ENCODE data around the gene GPAT3.

Gene GPAT3

DNA sequence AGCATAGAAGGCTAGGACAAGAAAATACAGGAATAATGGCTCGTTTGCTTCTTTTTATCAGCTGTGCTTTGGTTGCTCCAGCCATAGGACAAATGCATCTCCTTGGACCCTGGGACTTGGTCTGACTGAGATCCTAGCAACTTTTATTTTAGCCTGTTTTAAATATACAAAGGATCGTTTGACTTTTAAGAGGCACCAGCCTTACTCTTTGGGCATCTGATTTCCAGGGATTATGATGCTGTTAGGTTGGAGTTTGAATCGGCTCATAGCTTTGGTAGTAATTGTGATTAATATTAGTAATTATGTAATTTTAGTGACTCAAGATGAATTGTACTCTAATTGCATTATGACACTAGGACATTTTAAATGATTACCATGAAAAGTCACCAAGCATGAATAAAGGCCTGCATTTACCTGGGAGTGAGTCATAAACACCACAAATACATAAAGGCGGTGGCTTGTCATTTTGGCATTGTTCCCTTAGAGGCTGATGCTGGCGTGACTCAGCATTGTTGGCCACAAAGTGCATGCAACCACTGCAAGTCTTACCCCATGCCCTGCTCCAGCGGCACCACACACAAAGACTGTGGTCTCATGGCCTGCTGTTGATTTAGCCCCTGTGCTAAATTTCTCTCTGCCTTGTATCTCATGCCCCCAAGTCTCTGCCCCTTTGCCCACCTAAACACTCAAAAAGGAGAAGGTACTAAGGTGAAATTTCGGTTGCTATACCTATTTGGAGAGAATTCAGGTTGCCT is 12.4 kb downstream of the GPAT3 start:
- TF ChIP-seq, protein P1, sequence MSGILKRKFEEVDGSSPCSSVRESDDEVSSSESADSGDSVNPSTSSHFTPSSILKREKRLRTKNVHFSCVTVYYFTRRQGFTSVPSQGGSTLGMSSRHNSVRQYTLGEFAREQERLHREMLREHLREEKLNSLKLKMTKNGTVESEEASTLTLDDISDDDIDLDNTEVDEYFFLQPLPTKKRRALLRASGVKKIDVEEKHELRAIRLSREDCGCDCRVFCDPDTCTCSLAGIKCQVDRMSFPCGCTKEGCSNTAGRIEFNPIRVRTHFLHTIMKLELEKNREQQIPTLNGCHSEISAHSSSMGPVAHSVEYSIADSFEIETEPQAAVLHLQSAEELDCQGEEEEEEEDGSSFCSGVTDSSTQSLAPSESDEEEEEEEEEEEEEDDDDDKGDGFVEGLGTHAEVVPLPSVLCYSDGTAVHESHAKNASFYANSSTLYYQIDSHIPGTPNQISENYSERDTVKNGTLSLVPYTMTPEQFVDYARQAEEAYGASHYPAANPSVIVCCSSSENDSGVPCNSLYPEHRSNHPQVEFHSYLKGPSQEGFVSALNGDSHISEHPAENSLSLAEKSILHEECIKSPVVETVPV (CRISPR knock-in tag; IDR thresholded peaks at IDR 0.05): no peak
- TF ChIP-seq ZNF70 (CRISPR knock-in tag; IDR thresholded peaks at IDR 0.05): no peak
- TF ChIP-seq ISL1 (CRISPR knock-in tag; IDR thresholded peaks at IDR 0.05): peak; percentile 43
- no peak for TF ChIP-seq ARNTL (CRISPR knock-in tag; IDR thresholded peaks at IDR 0.05; ENCODE audit: borderline replicate concordance, low read depth)
- TF ChIP-seq TCF4 (CRISPR knock-in tag; IDR thresholded peaks at IDR 0.05; ENCODE audit: borderline replicate concordance): no peak
- TF ChIP-seq, protein P2, sequence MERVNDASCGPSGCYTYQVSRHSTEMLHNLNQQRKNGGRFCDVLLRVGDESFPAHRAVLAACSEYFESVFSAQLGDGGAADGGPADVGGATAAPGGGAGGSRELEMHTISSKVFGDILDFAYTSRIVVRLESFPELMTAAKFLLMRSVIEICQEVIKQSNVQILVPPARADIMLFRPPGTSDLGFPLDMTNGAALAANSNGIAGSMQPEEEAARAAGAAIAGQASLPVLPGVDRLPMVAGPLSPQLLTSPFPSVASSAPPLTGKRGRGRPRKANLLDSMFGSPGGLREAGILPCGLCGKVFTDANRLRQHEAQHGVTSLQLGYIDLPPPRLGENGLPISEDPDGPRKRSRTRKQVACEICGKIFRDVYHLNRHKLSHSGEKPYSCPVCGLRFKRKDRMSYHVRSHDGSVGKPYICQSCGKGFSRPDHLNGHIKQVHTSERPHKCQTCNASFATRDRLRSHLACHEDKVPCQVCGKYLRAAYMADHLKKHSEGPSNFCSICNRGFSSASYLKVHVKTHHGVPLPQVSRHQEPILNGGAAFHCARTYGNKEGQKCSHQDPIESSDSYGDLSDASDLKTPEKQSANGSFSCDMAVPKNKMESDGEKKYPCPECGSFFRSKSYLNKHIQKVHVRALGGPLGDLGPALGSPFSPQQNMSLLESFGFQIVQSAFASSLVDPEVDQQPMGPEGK (CRISPR knock-in tag; IDR thresholded peaks at IDR 0.05; ENCODE audit: borderline replicate concordance): 0 out of 2 replicates have a peak, but pooled peaks have one; percentile 72
- TF ChIP-seq OSR1 (CRISPR knock-in tag; IDR thresholded peaks at IDR 0.05): no peak
- TF ChIP-seq ESRRG (CRISPR knock-in tag; IDR thresholded peaks at IDR 0.05): no peak
- TF ChIP-seq CSDC2 (CRISPR knock-in tag; IDR thresholded peaks at IDR 0.05): no peak
- no peak for TF ChIP-seq TOX (CRISPR knock-in tag; IDR thresholded peaks at IDR 0.05; ENCODE audit: borderline replicate concordance)
- no peak for TF ChIP-seq PPARA (CRISPR knock-in tag; IDR thresholded peaks at IDR 0.05; ENCODE audit: borderline replicate concordance)
- TF ChIP-seq ZC3H10 (CRISPR knock-in tag; IDR thresholded peaks at IDR 0.05): peak; percentile 47; the same call in 1 of the 2 replicates
- TF ChIP-seq GLIS3 (CRISPR knock-in tag; IDR thresholded peaks at IDR 0.05): no peak
- TF ChIP-seq ZFP30 (CRISPR knock-in tag; IDR thresholded peaks at IDR 0.05): no peak
- TF ChIP-seq BACH2 (CRISPR knock-in tag; IDR thresholded peaks at IDR 0.05; ENCODE audit: borderline replicate concordance): no peak
- no peak for TF ChIP-seq RARB (CRISPR knock-in tag; IDR thresholded peaks at IDR 0.05)
- TF ChIP-seq, protein P3, sequence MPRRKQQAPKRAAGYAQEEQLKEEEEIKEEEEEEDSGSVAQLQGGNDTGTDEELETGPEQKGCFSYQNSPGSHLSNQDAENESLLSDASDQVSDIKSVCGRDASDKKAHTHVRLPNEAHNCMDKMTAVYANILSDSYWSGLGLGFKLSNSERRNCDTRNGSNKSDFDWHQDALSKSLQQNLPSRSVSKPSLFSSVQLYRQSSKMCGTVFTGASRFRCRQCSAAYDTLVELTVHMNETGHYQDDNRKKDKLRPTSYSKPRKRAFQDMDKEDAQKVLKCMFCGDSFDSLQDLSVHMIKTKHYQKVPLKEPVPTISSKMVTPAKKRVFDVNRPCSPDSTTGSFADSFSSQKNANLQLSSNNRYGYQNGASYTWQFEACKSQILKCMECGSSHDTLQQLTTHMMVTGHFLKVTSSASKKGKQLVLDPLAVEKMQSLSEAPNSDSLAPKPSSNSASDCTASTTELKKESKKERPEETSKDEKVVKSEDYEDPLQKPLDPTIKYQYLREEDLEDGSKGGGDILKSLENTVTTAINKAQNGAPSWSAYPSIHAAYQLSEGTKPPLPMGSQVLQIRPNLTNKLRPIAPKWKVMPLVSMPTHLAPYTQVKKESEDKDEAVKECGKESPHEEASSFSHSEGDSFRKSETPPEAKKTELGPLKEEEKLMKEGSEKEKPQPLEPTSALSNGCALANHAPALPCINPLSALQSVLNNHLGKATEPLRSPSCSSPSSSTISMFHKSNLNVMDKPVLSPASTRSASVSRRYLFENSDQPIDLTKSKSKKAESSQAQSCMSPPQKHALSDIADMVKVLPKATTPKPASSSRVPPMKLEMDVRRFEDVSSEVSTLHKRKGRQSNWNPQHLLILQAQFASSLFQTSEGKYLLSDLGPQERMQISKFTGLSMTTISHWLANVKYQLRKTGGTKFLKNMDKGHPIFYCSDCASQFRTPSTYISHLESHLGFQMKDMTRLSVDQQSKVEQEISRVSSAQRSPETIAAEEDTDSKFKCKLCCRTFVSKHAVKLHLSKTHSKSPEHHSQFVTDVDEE (CRISPR knock-in tag; IDR thresholded peaks at IDR 0.05): no peak
- TF ChIP-seq, protein P4, sequence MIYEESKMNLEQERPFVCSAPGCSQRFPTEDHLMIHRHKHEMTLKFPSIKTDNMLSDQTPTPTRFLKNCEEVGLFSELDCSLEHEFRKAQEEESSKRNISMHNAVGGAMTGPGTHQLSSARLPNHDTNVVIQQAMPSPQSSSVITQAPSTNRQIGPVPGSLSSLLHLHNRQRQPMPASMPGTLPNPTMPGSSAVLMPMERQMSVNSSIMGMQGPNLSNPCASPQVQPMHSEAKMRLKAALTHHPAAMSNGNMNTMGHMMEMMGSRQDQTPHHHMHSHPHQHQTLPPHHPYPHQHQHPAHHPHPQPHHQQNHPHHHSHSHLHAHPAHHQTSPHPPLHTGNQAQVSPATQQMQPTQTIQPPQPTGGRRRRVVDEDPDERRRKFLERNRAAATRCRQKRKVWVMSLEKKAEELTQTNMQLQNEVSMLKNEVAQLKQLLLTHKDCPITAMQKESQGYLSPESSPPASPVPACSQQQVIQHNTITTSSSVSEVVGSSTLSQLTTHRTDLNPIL (CRISPR knock-in tag; IDR thresholded peaks at IDR 0.05; ENCODE audit: low read depth): no peak
- TF ChIP-seq ZNF565 (CRISPR knock-in tag; conservative IDR thresholded peaks at IDR 0.05; ENCODE audit: low read depth): no peak
- TF ChIP-seq, protein P5, sequence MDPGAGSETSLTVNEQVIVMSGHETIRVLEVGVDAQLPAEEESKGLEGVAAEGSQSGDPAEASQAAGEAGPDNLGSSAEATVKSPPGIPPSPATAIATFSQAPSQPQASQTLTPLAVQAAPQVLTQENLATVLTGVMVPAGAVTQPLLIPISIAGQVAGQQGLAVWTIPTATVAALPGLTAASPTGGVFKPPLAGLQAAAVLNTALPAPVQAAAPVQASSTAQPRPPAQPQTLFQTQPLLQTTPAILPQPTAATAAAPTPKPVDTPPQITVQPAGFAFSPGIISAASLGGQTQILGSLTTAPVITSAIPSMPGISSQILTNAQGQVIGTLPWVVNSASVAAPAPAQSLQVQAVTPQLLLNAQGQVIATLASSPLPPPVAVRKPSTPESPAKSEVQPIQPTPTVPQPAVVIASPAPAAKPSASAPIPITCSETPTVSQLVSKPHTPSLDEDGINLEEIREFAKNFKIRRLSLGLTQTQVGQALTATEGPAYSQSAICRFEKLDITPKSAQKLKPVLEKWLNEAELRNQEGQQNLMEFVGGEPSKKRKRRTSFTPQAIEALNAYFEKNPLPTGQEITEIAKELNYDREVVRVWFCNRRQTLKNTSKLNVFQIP (CRISPR knock-in tag; IDR thresholded peaks at IDR 0.05; ENCODE audit: borderline replicate concordance, low read depth): no peak
- no peak for TF ChIP-seq SNAI2 (CRISPR knock-in tag; IDR thresholded peaks at IDR 0.05)
- TF ChIP-seq ZNF8 (CRISPR knock-in tag; IDR thresholded peaks at IDR 0.05): no peak
- ATAC-seq: peak; percentile 88

DNA sequence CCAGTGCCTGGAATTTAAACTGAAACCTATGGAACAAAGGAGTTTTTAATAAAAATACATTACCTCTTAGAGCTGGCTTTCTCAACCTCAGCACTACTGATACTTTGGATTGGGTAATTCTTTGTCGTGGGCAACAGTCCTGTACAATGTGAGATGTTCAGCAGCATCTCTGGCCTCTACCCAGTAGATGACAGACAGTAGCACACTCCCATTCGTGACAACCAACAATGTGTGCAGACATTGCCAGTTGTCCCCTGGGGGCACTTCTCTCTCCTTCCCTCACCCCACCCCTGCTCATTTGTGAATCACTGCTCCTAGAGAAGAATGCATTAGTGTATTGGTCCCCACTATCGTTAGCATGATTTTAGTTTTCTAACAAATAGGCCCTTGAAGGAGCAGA is 16.2 kb downstream of the GPAT3 start:
- ATAC-seq: no peak
- TF ChIP-seq CSDC2 (CRISPR knock-in tag; IDR thresholded peaks at IDR 0.05): no peak
- no peak for TF ChIP-seq ZNF8 (CRISPR knock-in tag; IDR thresholded peaks at IDR 0.05)
- no peak for TF ChIP-seq ZC3H10 (CRISPR knock-in tag; IDR thresholded peaks at IDR 0.05)
- no peak for TF ChIP-seq ZNF70 (CRISPR knock-in tag; IDR thresholded peaks at IDR 0.05)
- TF ChIP-seq TOX (CRISPR knock-in tag; IDR thresholded peaks at IDR 0.05; ENCODE audit: borderline replicate concordance): no peak
- no peak for TF ChIP-seq ZFP3 (CRISPR knock-in tag; IDR thresholded peaks at IDR 0.05)
- TF ChIP-seq, protein P5 (CRISPR knock-in tag; IDR thresholded peaks at IDR 0.05; ENCODE audit: borderline replicate concordance, low read depth): no peak
- TF ChIP-seq ISL1 (CRISPR knock-in tag; IDR thresholded peaks at IDR 0.05): no peak
- no peak for TF ChIP-seq ZFP30 (CRISPR knock-in tag; IDR thresholded peaks at IDR 0.05)
- no peak for TF ChIP-seq ARNTL (CRISPR knock-in tag; IDR thresholded peaks at IDR 0.05; ENCODE audit: borderline replicate concordance, low read depth)
- no peak for TF ChIP-seq TCF4 (CRISPR knock-in tag; IDR thresholded peaks at IDR 0.05; ENCODE audit: borderline replicate concordance)
- TF ChIP-seq ZNF565 (CRISPR knock-in tag; conservative IDR thresholded peaks at IDR 0.05; ENCODE audit: low read depth): no peak
- TF ChIP-seq RARB (CRISPR knock-in tag; IDR thresholded peaks at IDR 0.05): no peak
- no peak for TF ChIP-seq OSR1 (CRISPR knock-in tag; IDR thresholded peaks at IDR 0.05)
- TF ChIP-seq, protein P2 (CRISPR knock-in tag; IDR thresholded peaks at IDR 0.05; ENCODE audit: borderline replicate concordance): no peak
